Urinary bladder (tissue), 4 donors: ENCODE measurements around the gene TAOK2. TPM values are rescaled to one million over a fixed set of nuclear protein-coding genes. Genes with fewer than 3 reads are reported as not detected.

ENCODE experiments used
- DNase-seq: peaks from one replicate; pipeline ENCODE4 v3.0.0-alpha.2; 2015; ENCODE audit errors: extremely low spot score
- H3K27ac ChIP-seq: one replicate; pipeline ENCODE4 v1.5.1; 2013; ENCODE audit warnings: low read depth, mild to moderate bottlenecking, moderate library complexity
- H3K36me3 ChIP-seq: one replicate; pipeline ENCODE4 v1.6.1; 2013; ENCODE audit warnings: mild to moderate bottlenecking, moderate library complexity; ENCODE audit not compliant: insufficient read depth
- H3K4me1 ChIP-seq: one replicate; pipeline ENCODE4 v1.6.1; 2013; ENCODE audit warnings: mild to moderate bottlenecking, moderate library complexity; ENCODE audit not compliant: insufficient read depth
- H3K4me3 ChIP-seq: one replicate; pipeline ENCODE4 v1.5.1; 2013; ENCODE audit warnings: low read depth, low read length
- WGBS: extraction: QIAGEN DNeasy Blood & Tissue Kit; methylation state at CpG from one replicate; pipeline ENCODE4 v1.1.7; 2013; 5-methylcytosine and 5-hydroxymethylcytosine counted together
- polyA plus RNA-seq: library from polyadenylated mRNA; stranded (reverse); fragments of 200-250 nt; gene quantifications from one replicate; pipeline ENCODE4 v1.2.3, GENCODE V29; 2013
- total RNA-seq: library from RNA; depleted of rRNA; stranded (reverse); fragments of >200 nt; gene quantifications from one replicate; pipeline ENCODE4 v1.2.3, GENCODE V29; 2014
- donor health status: healthy with polysubstance abuse.
- donor health status: healthy.

Gene TAOK2
- total and polyA plus RNA-seq, 2 donors, result 35.6 to 37.9 TPM

- Histone ChIP-seq H3K36me3 (peaks cover 10% of the 10 kb centered on the region), H3K27ac (no peak overlapping the region), H3K4me3 (no peak overlapping the region), H3K4me1 (no peaks in the 10 kb centered on the region)
- 87% methylated on average over 17 of the region's 17 CpGs for WGBS
- no peak for DNase-seq
Measured at GRCh38 chr16:29988346-29989075, 14.8 kb downstream of the TAOK2 start.

GRCh38 chr16:29989111-29989858 is 15.6 kb downstream of the TAOK2 start:
- Histone ChIP-seq H3K36me3 (peaks cover 10% of the 10 kb centered on the region), H3K4me3 (no peak overlapping the region), H3K4me1 (no peaks in the 10 kb centered on the region), H3K27ac (no peak overlapping the region)
- WGBS, result 84% methylated on average over 23 of the region's 23 CpGs
- no peak for DNase-seq

- no peaks in the 10 kb centered on the region for H3K4me1 ChIP-seq
- H3K4me3 ChIP-seq, result no peak overlapping the region
- H3K27ac ChIP-seq, result no peak overlapping the region
- WGBS, result 92% methylated on average over 2 of the region's 2 CpGs
- no peak for DNase-seq
- H3K36me3 ChIP-seq, result peaks cover 9% of the 10 kb centered on the region
Measured at GRCh38 chr16:29990034-29990433, 16.4 kb downstream of the TAOK2 start.

GRCh38 chr16:29990883-29991570 is 17.4 kb downstream of the TAOK2 start:
- peaks cover 4% of the 10 kb centered on the region for H3K36me3 ChIP-seq
- no peak overlapping the region for H3K4me3 ChIP-seq
- no peak overlapping the region for H3K27ac ChIP-seq
- no peak for DNase-seq
- 89% methylated on average over 35 of the region's 35 CpGs for WGBS
- no peaks in the 10 kb centered on the region for H3K4me1 ChIP-seq

- Histone ChIP-seq H3K4me3 (no peak overlapping the region), H3K27ac (no peak overlapping the region), H3K4me1 (no peaks in the 10 kb centered on the region), H3K36me3 (peaks cover 4% of the 10 kb centered on the region)
- WGBS, result 73% methylated on average over 5 of the region's 5 CpGs
- DNase-seq, result no peak
Measured at GRCh38 chr16:29991571-29991904, 17.9 kb downstream of the TAOK2 start.

- WGBS, result 52% methylated on average over 7 of the region's 7 CpGs
- Histone ChIP-seq H3K27ac (no peak overlapping the region), H3K4me1 (no peaks in the 10 kb centered on the region), H3K4me3 (no peak overlapping the region), H3K36me3 (peaks cover 4% of the 10 kb centered on the region)
- DNase-seq, result no peak
Measured at GRCh38 chr16:29992344-29992967, 18.8 kb downstream of the TAOK2 start.

- DNase-seq, result no peak
- Histone ChIP-seq H3K4me3 (no peak overlapping the region), H3K27ac (no peak overlapping the region), H3K36me3 (peaks cover 4% of the 10 kb centered on the region), H3K4me1 (no peaks in the 10 kb centered on the region)
- WGBS, result 86% methylated on average over 25 of the region's 25 CpGs
Measured at GRCh38 chr16:29993191-29993902, 19.7 kb downstream of the TAOK2 start.

GRCh38 chr16:29993903-29994599 is 20.4 kb downstream of the TAOK2 start:
- WGBS, result 85% methylated on average over 9 of the region's 9 CpGs
- no peaks in the 10 kb centered on the region for H3K4me1 ChIP-seq
- no peak overlapping the region for H3K27ac ChIP-seq
- H3K36me3 ChIP-seq, result peaks cover 4% of the 10 kb centered on the region
- DNase-seq, result no peak
- no peak overlapping the region for H3K4me3 ChIP-seq

GRCh38 chr16:29994600-29995323 is 21.1 kb downstream of the TAOK2 start:
- no peaks in the 10 kb centered on the region for H3K4me1 ChIP-seq
- H3K27ac ChIP-seq, result no peak overlapping the region
- WGBS, result 10% methylated on average over 24 of the region's 24 CpGs
- peak overlapping the region; percentile 65 for H3K4me3 ChIP-seq
- H3K36me3 ChIP-seq, result peaks cover 4% of the 10 kb centered on the region
- no peak for DNase-seq

GRCh38 chr16:29995324-29995910 is 21.7 kb downstream of the TAOK2 start, which contains the start of gene HIRIP3:
Gene HIRIP3, minus strand, starts transcription at chr16:29995617. Its CDS starts 12 bp downstream, at chr16:29995605.
- Histone ChIP-seq H3K36me3 (peaks cover 4% of the 10 kb centered on the region), H3K4me1 (no peaks in the 10 kb centered on the region), H3K27ac (peak within 1 kb of the TSS; percentile 87), H3K4me3 (peak within 1 kb of the TSS; percentile 65)
- DNase-seq, result peak; percentile 49
- WGBS, result under 1% methylated on average over 53 of the region's 53 CpGs

- Histone ChIP-seq H3K27ac (peak within 1 kb of the TSS; percentile 87), H3K36me3 (no peaks in the 10 kb centered on the region), H3K4me3 (peak within 1 kb of the TSS; percentile 65), H3K4me1 (no peaks in the 10 kb centered on the region)
- under 1% methylated on average over 65 of the region's 65 CpGs for whole genome bisulfite sequencing
- peak; percentile 88 for DNase-seq
Measured at GRCh38 chr16:29995911-29996765, 22.5 kb downstream of the TAOK2 start, which contains the start of gene INO80E. Gene INO80E, plus strand, starts transcription at chr16:29996241. Its CDS starts 70 bp downstream, at chr16:29996311.
